ENCODE results near the gene CCDC148.

The CCDC148 gene

GRCh38 chr2:158381978-158382377, 74.6 kb downstream of the CCDC148 start:
- ChIA-PET POLR2A (no interaction called here), CTCF (interaction anchor here (1.0 kb wide), 1 partner anchor 342 kb away, joined by 4 read pairs; no protein-coding TSS in a partner anchor)
- TF ChIP-seq ZBTB26 (tag by site-specific recombination; optimal IDR thresholded peaks at IDR 0.05) (no peak), HOXA7 (CRISPR knock-in tag; IDR thresholded peaks at IDR 0.05; ENCODE audit: borderline replicate concordance) (no peak), ZNF366 (tag by site-specific recombination; conservative IDR thresholded peaks at IDR 0.05) (no peak), ZNF266 (tag by site-specific recombination; IDR thresholded peaks at IDR 0.05; ENCODE audit: low read depth) (no peak), ZNF354C (tag by site-specific recombination; IDR thresholded peaks at IDR 0.05; ENCODE audit: borderline replicate concordance, low read depth) (no peak), KLF16 (tag by site-specific recombination; IDR thresholded peaks at IDR 0.05) (no peak)

GRCh38 chr2:158381205-158381604, 75.3 kb downstream of the CCDC148 start:
- CTCF ChIA-PET: interaction anchor here (0.6 kb wide), 1 partner anchor 183 kb away, joined by 3 read pairs; no protein-coding TSS in a partner anchor
- Histone ChIP-seq H3K27ac (ENCODE audit: extremely low read depth, low read depth, low read length) (no peak overlapping the region), H3K4me3 (ENCODE audit: low read depth, low read length) (no peak overlapping the region), H3K4me1 (ENCODE audit: control insufficient read depth, insufficient read depth, low read length) (no peaks in the 10 kb centered on the region), H3K36me3 (ENCODE audit: control insufficient read depth in 2 of 2, insufficient read depth in 1 of 2, low read length in 2 of 2) (no peaks in the 10 kb centered on the region), H3K9me3 (ENCODE audit: control insufficient read depth, insufficient read depth, low read depth, low read length) (no peaks in the 10 kb centered on the region)
- POLR2A ChIA-PET: no interaction called here
- no peak for TF ChIP-seq KLF17 (tag by site-specific recombination; IDR thresholded peaks at IDR 0.05)
- TF ChIP-seq ZNF513 (tag by site-specific recombination; IDR thresholded peaks at IDR 0.05): no peak
- TF ChIP-seq HOXC10 (CRISPR knock-in tag; IDR thresholded peaks at IDR 0.05): no peak
- TF ChIP-seq MEIS1 (CRISPR knock-in tag; IDR thresholded peaks at IDR 0.05; ENCODE audit: borderline replicate concordance): no peak
- no peak for TF ChIP-seq ZNF521 (tag by site-specific recombination; IDR thresholded peaks at IDR 0.05)
- TF ChIP-seq KLF7 (tag by site-specific recombination; IDR thresholded peaks at IDR 0.05; ENCODE audit: borderline replicate concordance): no peak
- TF ChIP-seq ZNF510 (tag by site-specific recombination; IDR thresholded peaks at IDR 0.05; ENCODE audit: insufficient replicate concordance): no peak
- no peak for TF ChIP-seq ZNF600 (tag by site-specific recombination; IDR thresholded peaks at IDR 0.05)
- no peak for TF ChIP-seq ZNF354C (tag by site-specific recombination; IDR thresholded peaks at IDR 0.05; ENCODE audit: borderline replicate concordance, low read depth)
- no peak for TF ChIP-seq SP7 (tag by site-specific recombination; IDR thresholded peaks at IDR 0.05)
- no peak for TF ChIP-seq HIC1 (tag by site-specific recombination; IDR thresholded peaks at IDR 0.05)
- no peak for TF ChIP-seq ZNF26 (tag by site-specific recombination; IDR thresholded peaks at IDR 0.05)
- TF ChIP-seq ZNF202 (tag by site-specific recombination; IDR thresholded peaks at IDR 0.05; ENCODE audit: borderline replicate concordance): no peak
- no peak for TF ChIP-seq ZNF792 (tag by site-specific recombination; IDR thresholded peaks at IDR 0.05)
- no peak for TF ChIP-seq ZFP3 (tag by site-specific recombination; IDR thresholded peaks at IDR 0.05; ENCODE audit: low read depth)
- TF ChIP-seq PRDM6 (tag by site-specific recombination; IDR thresholded peaks at IDR 0.05): no peak
- no peak for TF ChIP-seq ZNF157 (tag by site-specific recombination; IDR thresholded peaks at IDR 0.05)
- TF ChIP-seq ZNF426 (tag by site-specific recombination; IDR thresholded peaks at IDR 0.05): no peak
- no peak for TF ChIP-seq ZBTB21 (tag by site-specific recombination; IDR thresholded peaks at IDR 0.05)

More at GRCh38 chr2:158381978-158382377, 74.6 kb downstream of the CCDC148 start:
- no peaks in the 10 kb centered on the region for H3K9me3 ChIP-seq (ENCODE audit: control insufficient read depth, insufficient read depth, low read depth, low read length)
- H3K4me3 ChIP-seq (ENCODE audit: low read depth, low read length): no peak overlapping the region
- no peaks in the 10 kb centered on the region for H3K4me1 ChIP-seq (ENCODE audit: control insufficient read depth, insufficient read depth, low read length)
- no peak overlapping the region for H3K27ac ChIP-seq (ENCODE audit: extremely low read depth, low read depth, low read length)
- H3K36me3 ChIP-seq (ENCODE audit: control insufficient read depth in 2 of 2, insufficient read depth in 1 of 2, low read length in 2 of 2): no peaks in the 10 kb centered on the region
